Measurements from ENCODE around the gene ENDOD1. TPM values are rescaled to one million over a fixed set of nuclear protein-coding genes. Genes with fewer than 3 reads are reported as not detected.

ENDOD1 gene
- polyA plus RNA-seq, 1 experiment: 11.0 TPM

GRCh38 chr11:95157824-95158223 is 68.2 kb downstream of the ENDOD1 start:
- ChIA-PET POLR2A (no interaction called here), CTCF (interaction anchor here (0.9 to 13.8 kb wide), 3 partner anchors 549 to 1268 kb away, joined by 3 to 187 read pairs (median 163); no protein-coding TSS in a partner anchor)
- no peak for DNase-seq (ENCODE audit: low read depth)

GRCh38 chr11:95161248-95161647 is 71.6 kb downstream of the ENDOD1 start:
- DNase-seq (ENCODE audit: low read depth): no peak
- Histone ChIP-seq H3K4me3 (ENCODE audit: low read depth, low read length) (no peak overlapping the region), H3K27me3 (ENCODE audit: control insufficient read depth, insufficient read depth, low read length) (peaks cover 5% of the 10 kb centered on the region; the same call in 1 of the 2 replicates), H3K36me3 (ENCODE audit: control insufficient read depth, insufficient read depth, low read length) (no peaks in the 10 kb centered on the region)
- POLR2A ChIA-PET: interaction anchor here (0.6 kb wide), 1 partner anchor 554 kb away, joined by 4 read pairs; no protein-coding TSS in a partner anchor
- no peak for TF ChIP-seq CTCF (IDR thresholded peaks at IDR 0.05; ENCODE audit: insufficient read depth, low read depth, low read length)
- CTCF ChIA-PET: interaction anchor here (11.0 kb wide), 1 partner anchor 546 kb away, joined by 187 read pairs; no protein-coding TSS in a partner anchor

More at GRCh38 chr11:95157824-95158223, 68.2 kb downstream of the ENDOD1 start:
- Histone ChIP-seq H3K36me3 (ENCODE audit: control insufficient read depth, insufficient read depth, low read length) (no peaks in the 10 kb centered on the region), H3K4me3 (ENCODE audit: low read depth, low read length) (no peak overlapping the region), H3K27me3 (ENCODE audit: control insufficient read depth, insufficient read depth, low read length) (peaks cover 5% of the 10 kb centered on the region)
- no peak for TF ChIP-seq CTCF (IDR thresholded peaks at IDR 0.05; ENCODE audit: insufficient read depth, low read depth, low read length)

- Histone ChIP-seq H3K4me3 (ENCODE audit: low read depth, low read length) (no peak overlapping the region), H3K36me3 (ENCODE audit: control insufficient read depth, insufficient read depth, low read length) (no peaks in the 10 kb centered on the region), H3K27me3 (ENCODE audit: control insufficient read depth, insufficient read depth, low read length) (0 out of 2 replicates have a peak, but pooled peaks cover 2% of the 10 kb centered on the region)
- CTCF ChIA-PET: no interaction called here
- DNase-seq (ENCODE audit: low read depth): no peak
- POLR2A ChIA-PET: no interaction called here
- TF ChIP-seq CTCF (IDR thresholded peaks at IDR 0.05; ENCODE audit: insufficient read depth, low read depth, low read length): no peak
Observed at GRCh38 chr11:95163106-95163505, 73.5 kb downstream of the ENDOD1 start.

- Histone ChIP-seq H3K36me3 (ENCODE audit: control insufficient read depth, insufficient read depth, low read length) (no peaks in the 10 kb centered on the region), H3K4me3 (ENCODE audit: low read depth, low read length) (no peak overlapping the region), H3K27me3 (ENCODE audit: control insufficient read depth, insufficient read depth, low read length) (peaks cover 2% of the 10 kb centered on the region; the same call in 1 of the 2 replicates)
- TF ChIP-seq CTCF (IDR thresholded peaks at IDR 0.05; ENCODE audit: insufficient read depth, low read depth, low read length): no peak
- ChIA-PET POLR2A (no interaction called here), CTCF (interaction anchor here (0.5 kb wide), 1 partner anchor 18 kb away, joined by 3 read pairs; no protein-coding TSS in a partner anchor)
- DNase-seq (ENCODE audit: low read depth): no peak
Observed at GRCh38 chr11:95165638-95166037, 76.0 kb downstream of the ENDOD1 start.

- ChIA-PET POLR2A (no interaction called here), CTCF (no interaction called here)
- TF ChIP-seq CTCF (IDR thresholded peaks at IDR 0.05; ENCODE audit: insufficient read depth, low read depth, low read length): no peak
- Histone ChIP-seq H3K36me3 (ENCODE audit: control insufficient read depth, insufficient read depth, low read length) (no peaks in the 10 kb centered on the region), H3K4me3 (ENCODE audit: low read depth, low read length) (no peak overlapping the region), H3K27me3 (ENCODE audit: control insufficient read depth, insufficient read depth, low read length) (peaks cover 2% of the 10 kb centered on the region; the same call in 1 of the 2 replicates)
- DNase-seq (ENCODE audit: low read depth): no peak
Observed at GRCh38 chr11:95166781-95167180, 77.1 kb downstream of the ENDOD1 start.
